Astrocyte (in vitro differentiated cells and primary cell): ENCODE data around the gene NPTXR.

Source experiments
- CTCF ChIP-seq: IDR thresholded peaks from 2 replicates; pipeline ENCODE4 v1.5.1; 2011; ENCODE audit warnings: low read depth, mild to moderate bottlenecking, inconsistent platforms, low read length, moderate library complexity; ENCODE audit not compliant: insufficient read depth
- EZH2 ChIP-seq: IDR thresholded peaks from 2 replicates; pipeline ENCODE4 v1.6.1; 2012; ENCODE audit warnings: mild to moderate bottlenecking, low read length, inconsistent platforms; ENCODE audit not compliant: insufficient read depth

- TF ChIP-seq CTCF: no peak
- no peak for TF ChIP-seq EZH2
These were observed 66.6 kb downstream of the NPTXR start for GRCh38 chr22:38777087-38777671.
